Measurements from ENCODE around the gene GP2.
"Not testable (repeated sequence)": the region's sequence is repeated elsewhere in the genome, so short reads cannot be mapped to it uniquely, and the experiment has no call there.

Gene GP2

GRCh38 chr16:20319406-20319805 lies 7.9 kb downstream of the GP2 start:
- no peak overlapping the region for H3K27ac Mint-ChIP-seq
- DNase-seq (ENCODE audit: low spot score in 2 of 2) (no peak), ATAC-seq (ENCODE audit: low read depth) (no peak)
- no peaks in the 10 kb centered on the region for H3K36me3 Mint-ChIP-seq
- no peaks in the 10 kb centered on the region for H3K9me3 Mint-ChIP-seq
- no peak overlapping the region for H3K4me3 Mint-ChIP-seq
- H3K4me1 Mint-ChIP-seq, result no peaks in the 10 kb centered on the region
- H3K27me3 Mint-ChIP-seq, result peaks cover 5% of the 10 kb centered on the region

GRCh38 chr16:20318437-20318836 lies 8.9 kb downstream of the GP2 start:
- H3K9me3 Mint-ChIP-seq, result no peaks in the 10 kb centered on the region
- no peak for ATAC-seq (ENCODE audit: low read depth)
- no peaks in the 10 kb centered on the region for H3K36me3 Mint-ChIP-seq
- no peaks in the 10 kb centered on the region for H3K4me1 Mint-ChIP-seq
- H3K27ac Mint-ChIP-seq, result no peak overlapping the region
- no peak overlapping the region for H3K4me3 Mint-ChIP-seq
- DNase-seq (ENCODE audit: low spot score in 2 of 2), result no peak
- peaks cover 5% of the 10 kb centered on the region for H3K27me3 Mint-ChIP-seq

GRCh38 chr16:20318006-20318405 lies 9.3 kb downstream of the GP2 start:
- no peak for ATAC-seq (ENCODE audit: low read depth)
- no peaks in the 10 kb centered on the region for H3K36me3 Mint-ChIP-seq

GRCh38 chr16:20317117-20317516 lies 10.2 kb downstream of the GP2 start:
- Mint-ChIP-seq H3K27me3 (peaks cover 5% of the 10 kb centered on the region), H3K9me3 (no peaks in the 10 kb centered on the region), H3K4me3 (no peak overlapping the region), H3K4me1 (no peaks in the 10 kb centered on the region), H3K36me3 (no peaks in the 10 kb centered on the region), H3K27ac (no peak overlapping the region)
- DNase-seq (ENCODE audit: low spot score in 2 of 2), result no peak
- ATAC-seq (ENCODE audit: low read depth), result no peak

More at GRCh38 chr16:20318006-20318405, 9.3 kb downstream of the GP2 start:
- Mint-ChIP-seq H3K9me3 (no peaks in the 10 kb centered on the region), H3K4me1 (no peaks in the 10 kb centered on the region), H3K27me3 (peaks cover 5% of the 10 kb centered on the region), H3K27ac (no peak overlapping the region), H3K4me3 (no peak overlapping the region)
- DNase-seq (ENCODE audit: low spot score in 2 of 2), result no peak

- Mint-ChIP-seq H3K4me3 (no peak overlapping the region), H3K36me3 (no peaks in the 10 kb centered on the region), H3K27ac (no peak overlapping the region), H3K9me3 (no peaks in the 10 kb centered on the region), H3K27me3 (peaks cover 5% of the 10 kb centered on the region), H3K4me1 (no peaks in the 10 kb centered on the region)
- no peak for ATAC-seq (ENCODE audit: low read depth)
- no peak for DNase-seq (ENCODE audit: low spot score in 2 of 2)
Measured at GRCh38 chr16:20316715-20317114, 10.6 kb downstream of the GP2 start.

- H3K27me3 Mint-ChIP-seq, result peaks cover 3% of the 10 kb centered on the region
- H3K4me3 Mint-ChIP-seq, result no peak overlapping the region
- no peak for ATAC-seq (ENCODE audit: low read depth)
- H3K27ac Mint-ChIP-seq, result no peak overlapping the region
- H3K36me3 Mint-ChIP-seq, result no peaks in the 10 kb centered on the region
- no peaks in the 10 kb centered on the region for H3K4me1 Mint-ChIP-seq
- DNase-seq (ENCODE audit: low spot score in 2 of 2), result no peak
- H3K9me3 Mint-ChIP-seq, result no peaks in the 10 kb centered on the region
Measured at GRCh38 chr16:20315764-20316163, 11.5 kb downstream of the GP2 start.

DNA sequence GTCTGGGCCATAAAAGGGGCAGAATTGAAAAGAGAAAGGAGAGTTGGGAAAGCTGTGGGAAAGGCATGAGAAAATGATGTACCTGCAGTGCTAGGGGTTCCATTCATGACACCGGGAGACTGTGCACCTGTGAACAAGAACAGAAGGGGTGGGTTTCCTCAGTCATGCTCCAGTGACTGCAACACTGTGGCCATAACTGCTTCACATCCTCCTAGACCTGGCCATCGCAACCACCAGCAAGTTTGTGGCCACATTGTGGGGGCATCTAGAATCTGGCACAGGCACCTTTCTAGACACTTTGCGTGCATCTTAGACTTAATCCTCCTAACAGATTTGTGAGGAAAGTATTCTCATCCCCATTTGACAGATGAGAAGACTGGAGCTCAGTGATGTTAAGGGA lies 12.7 kb downstream of the GP2 start:
- H3K36me3 Mint-ChIP-seq, result no peaks in the 10 kb centered on the region
- DNase-seq (ENCODE audit: low spot score in 2 of 2) (no peak), ATAC-seq (ENCODE audit: low read depth) (no peak)
- H3K27me3 Mint-ChIP-seq, result peaks cover 3% of the 10 kb centered on the region
- no peaks in the 10 kb centered on the region for H3K9me3 Mint-ChIP-seq
- no peak overlapping the region for H3K4me3 Mint-ChIP-seq
- H3K27ac Mint-ChIP-seq, result no peak overlapping the region
- H3K4me1 Mint-ChIP-seq, result no peaks in the 10 kb centered on the region

DNA sequence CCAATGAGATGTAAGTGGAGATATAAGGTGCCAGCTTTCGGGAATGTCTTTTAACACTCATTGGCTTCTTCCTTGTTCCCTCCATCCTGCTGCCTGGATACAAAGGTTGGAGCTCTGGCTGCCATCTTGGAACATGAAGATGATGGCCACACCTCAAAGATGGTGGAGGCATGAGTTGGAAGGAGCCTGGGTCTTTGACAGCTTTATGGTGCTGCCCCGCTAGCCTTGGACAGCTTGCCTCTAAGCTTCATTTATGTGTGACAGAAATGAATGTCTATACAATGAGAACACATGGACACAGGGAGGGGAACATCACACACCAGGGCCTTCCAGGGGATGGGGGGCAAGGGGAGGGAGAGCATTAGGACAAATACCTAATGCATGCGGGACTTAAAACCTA lies 13.6 kb downstream of the GP2 start:
- H3K9me3 Mint-ChIP-seq, result no peaks in the 10 kb centered on the region
- H3K36me3 Mint-ChIP-seq, result no peaks in the 10 kb centered on the region
- peaks cover 3% of the 10 kb centered on the region for H3K27me3 Mint-ChIP-seq
- H3K27ac Mint-ChIP-seq, result no peak overlapping the region
- ATAC-seq (ENCODE audit: low read depth), result no peak
- no peak overlapping the region for H3K4me3 Mint-ChIP-seq
- no peaks in the 10 kb centered on the region for H3K4me1 Mint-ChIP-seq
- DNase-seq (ENCODE audit: low spot score in 2 of 2), result no peak

GRCh38 chr16:20312536-20313095 lies 14.7 kb downstream of the GP2 start:
- H3K27me3 Mint-ChIP-seq; H3K4me1 Mint-ChIP-seq; DNase-seq (ENCODE audit: low spot score in 2 of 2); H3K9me3 Mint-ChIP-seq; H3K27ac Mint-ChIP-seq; H3K4me3 Mint-ChIP-seq; ATAC-seq (ENCODE audit: low read depth); H3K36me3 Mint-ChIP-seq: not testable (repeated sequence)

DNA sequence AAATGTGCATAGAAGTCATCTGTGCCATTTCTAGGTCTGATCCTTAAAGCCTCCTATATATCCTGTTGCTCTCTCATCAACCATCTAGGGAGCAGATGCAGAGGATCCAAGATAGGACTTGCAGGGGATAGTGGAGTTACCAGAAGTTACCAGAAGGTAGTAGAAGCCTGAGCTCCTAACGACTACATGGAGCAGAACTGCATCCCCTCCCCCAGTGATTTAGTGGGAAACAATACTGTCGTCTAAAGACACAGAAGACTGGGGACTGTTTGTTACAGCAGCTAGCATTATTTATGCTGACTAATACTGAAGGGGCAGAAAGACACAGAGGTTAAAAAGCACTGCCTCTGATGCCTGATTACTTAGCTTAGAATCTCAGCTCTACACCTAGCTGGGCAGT lies 15.8 kb downstream of the GP2 start:
- no peak for ATAC-seq (ENCODE audit: low read depth)
- Mint-ChIP-seq H3K36me3 (no peaks in the 10 kb centered on the region), H3K27me3 (peaks cover 2% of the 10 kb centered on the region), H3K4me3 (no peak overlapping the region), H3K4me1 (no peaks in the 10 kb centered on the region), H3K27ac (no peak overlapping the region), H3K9me3 (no peaks in the 10 kb centered on the region)
- DNase-seq (ENCODE audit: low spot score in 2 of 2), result no peak

DNA sequence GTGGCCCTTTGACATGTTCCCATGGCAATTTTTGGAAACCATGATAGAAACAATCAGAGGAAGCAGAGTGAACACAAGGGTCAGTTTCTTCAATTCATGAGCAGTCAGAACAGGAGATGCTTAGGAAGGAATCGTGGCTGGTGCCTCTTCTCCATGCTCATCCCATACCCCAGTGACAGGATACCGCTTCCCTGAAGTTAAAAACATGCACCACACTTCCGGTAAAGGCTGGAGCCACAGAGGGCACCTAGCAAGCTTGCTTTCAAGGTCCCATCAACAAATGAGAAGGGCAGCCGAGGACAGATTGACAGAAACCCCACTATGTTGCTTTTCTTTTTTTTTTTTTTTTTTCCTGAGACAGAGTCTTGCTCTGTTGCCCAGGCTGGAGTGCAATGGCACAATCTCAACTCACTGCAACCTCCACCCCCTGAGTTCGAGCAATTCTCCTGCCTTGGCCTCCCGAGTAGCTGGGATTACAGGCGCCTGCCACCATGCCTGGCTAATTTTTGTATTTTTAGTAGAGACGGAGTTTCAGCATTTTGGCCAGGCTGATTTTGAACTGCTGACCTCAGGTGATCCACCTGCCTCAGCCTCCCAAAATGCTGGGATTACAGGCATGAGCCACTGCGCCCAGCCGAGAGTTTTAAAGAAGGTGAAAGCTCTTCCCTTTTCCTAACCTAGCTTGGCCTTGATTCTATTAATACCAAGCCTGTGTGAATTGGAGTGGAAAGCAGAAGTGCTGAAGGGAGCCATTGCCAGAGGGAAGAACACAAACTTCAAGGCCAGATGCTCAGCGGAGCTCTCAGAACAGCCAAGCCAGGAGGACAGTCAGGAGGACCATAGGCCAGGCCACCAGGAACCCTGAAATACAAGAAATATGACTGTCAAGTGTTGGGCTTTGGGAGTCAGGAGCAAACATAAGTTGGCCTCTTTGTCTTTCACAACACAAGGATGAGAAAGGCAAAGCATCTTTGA lies 16.6 kb downstream of the GP2 start:
- no peaks in the 10 kb centered on the region for H3K9me3 Mint-ChIP-seq
- peaks cover 4% of the 10 kb centered on the region for H3K27me3 Mint-ChIP-seq
- ATAC-seq (ENCODE audit: low read depth), result no peak
- H3K36me3 Mint-ChIP-seq, result no peaks in the 10 kb centered on the region
- no peak overlapping the region for H3K4me3 Mint-ChIP-seq
- no peak overlapping the region for H3K27ac Mint-ChIP-seq
- no peak for DNase-seq (ENCODE audit: low spot score in 2 of 2)
- no peaks in the 10 kb centered on the region for H3K4me1 Mint-ChIP-seq

DNA sequence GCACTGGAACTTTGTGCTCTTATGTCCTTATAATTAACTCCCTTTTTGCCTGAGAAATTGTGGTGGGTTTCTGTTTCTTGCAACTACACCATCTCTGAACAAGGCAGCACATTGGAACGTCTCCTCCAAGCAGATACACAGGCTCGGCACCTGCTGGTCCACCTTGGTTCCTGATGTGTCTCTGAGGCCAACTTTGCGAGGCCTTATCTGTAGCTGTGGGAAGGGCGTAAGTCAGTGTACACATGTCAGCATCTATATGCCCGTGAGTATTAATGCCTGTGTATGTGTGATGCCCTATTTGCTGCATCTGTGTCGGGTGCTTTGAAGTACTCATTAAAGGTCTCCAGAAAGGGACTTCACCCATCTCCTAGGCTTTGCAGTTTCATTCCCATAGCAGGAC lies 17.5 kb downstream of the GP2 start:
- Mint-ChIP-seq H3K36me3 (no peaks in the 10 kb centered on the region), H3K27ac (no peak overlapping the region), H3K9me3 (no peaks in the 10 kb centered on the region), H3K4me1 (no peaks in the 10 kb centered on the region), H3K27me3 (peaks cover 4% of the 10 kb centered on the region), H3K4me3 (no peak overlapping the region)
- DNase-seq (ENCODE audit: low spot score in 2 of 2), result no peak
- ATAC-seq (ENCODE audit: low read depth), result no peak

GRCh38 chr16:20308801-20309590 lies 18.3 kb downstream of the GP2 start:
- Mint-ChIP-seq H3K27ac (no peak overlapping the region), H3K27me3 (peaks cover 4% of the 10 kb centered on the region), H3K4me3 (no peak overlapping the region), H3K9me3 (no peaks in the 10 kb centered on the region), H3K36me3 (no peaks in the 10 kb centered on the region), H3K4me1 (no peaks in the 10 kb centered on the region)
- DNase-seq (ENCODE audit: low spot score in 2 of 2) (no peak), ATAC-seq (ENCODE audit: low read depth) (no peak)

DNA sequence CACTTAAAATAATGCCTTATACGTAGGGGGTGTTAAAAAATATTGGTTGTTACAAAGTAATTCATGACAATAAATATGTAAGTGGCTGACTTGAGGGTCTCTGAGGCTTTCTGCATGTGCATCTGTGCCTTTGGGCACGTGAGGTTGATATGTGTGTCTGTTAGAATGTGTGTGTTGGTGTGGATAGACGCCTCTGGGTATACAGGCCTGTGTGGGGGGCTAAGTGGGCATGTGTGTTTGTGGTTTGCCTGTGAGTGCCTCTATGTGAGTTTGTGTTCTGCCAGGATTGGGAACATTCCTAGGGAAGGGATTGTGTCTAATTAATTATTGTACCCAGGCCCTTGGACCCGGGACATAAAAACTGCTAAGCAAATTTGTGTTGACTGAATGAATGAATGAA lies 19.0 kb downstream of the GP2 start:
- H3K27me3 Mint-ChIP-seq, result peaks cover 4% of the 10 kb centered on the region
- no peaks in the 10 kb centered on the region for H3K36me3 Mint-ChIP-seq
- DNase-seq (ENCODE audit: low spot score in 2 of 2) (no peak), ATAC-seq (ENCODE audit: low read depth) (no peak)
- no peaks in the 10 kb centered on the region for H3K9me3 Mint-ChIP-seq
- H3K4me3 Mint-ChIP-seq, result no peak overlapping the region
- H3K4me1 Mint-ChIP-seq, result no peaks in the 10 kb centered on the region
- no peak overlapping the region for H3K27ac Mint-ChIP-seq
